Amniotic epithelial cell (primary cell): ENCODE measurements around the gene GLRA1.
"Not testable (repeated sequence)": the region's sequence is repeated elsewhere in the genome, so short reads cannot be mapped to it uniquely, and the experiment has no call there.

Experiments used
- DNase-seq: peaks from one replicate; pipeline ENCODE4 v3.0.0-alpha.2; 2010; ENCODE audit warnings: low read depth

The GLRA1 gene

DNA sequence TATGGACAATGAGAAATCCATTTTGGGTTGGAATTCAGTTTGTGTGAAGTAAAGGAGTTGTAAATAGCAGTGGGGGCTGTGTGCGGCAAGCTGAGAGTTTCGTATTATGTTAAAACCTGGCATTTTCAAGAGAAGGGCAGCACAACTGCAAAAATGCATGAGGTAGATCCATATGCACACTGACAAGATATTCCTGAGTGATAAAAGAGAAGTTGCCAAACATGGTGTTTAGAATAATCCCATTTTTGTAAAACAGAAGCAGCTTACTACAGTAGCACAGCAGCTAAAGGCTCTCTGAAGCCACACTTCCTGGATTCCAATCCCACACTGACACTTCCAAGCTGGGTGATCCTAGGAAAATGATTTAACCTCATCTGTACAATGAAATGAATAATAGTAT, 11.2 kb downstream of the GLRA1 start:
- DNase-seq = no peak

DNA sequence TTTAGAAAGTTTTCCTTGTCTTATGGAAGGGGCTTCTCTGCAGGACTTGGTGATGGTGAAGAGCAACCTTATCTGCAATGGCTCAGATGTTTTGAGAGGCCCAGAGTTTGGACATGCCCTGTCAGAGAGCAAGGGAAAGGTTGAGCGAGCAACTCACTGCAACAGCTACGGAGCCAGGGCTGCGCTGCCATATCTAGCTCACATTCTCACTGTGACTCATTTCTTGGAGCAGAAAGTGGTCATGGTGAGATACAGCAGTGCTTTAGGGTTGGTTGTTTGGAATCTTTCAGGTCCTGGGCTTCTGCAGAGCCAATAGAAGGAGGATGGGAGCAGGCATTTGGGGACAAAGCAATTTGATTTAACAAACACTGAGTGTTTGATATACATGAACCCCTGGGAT, 12.3 kb downstream of the GLRA1 start:
- DNase-seq = no peak

DNA sequence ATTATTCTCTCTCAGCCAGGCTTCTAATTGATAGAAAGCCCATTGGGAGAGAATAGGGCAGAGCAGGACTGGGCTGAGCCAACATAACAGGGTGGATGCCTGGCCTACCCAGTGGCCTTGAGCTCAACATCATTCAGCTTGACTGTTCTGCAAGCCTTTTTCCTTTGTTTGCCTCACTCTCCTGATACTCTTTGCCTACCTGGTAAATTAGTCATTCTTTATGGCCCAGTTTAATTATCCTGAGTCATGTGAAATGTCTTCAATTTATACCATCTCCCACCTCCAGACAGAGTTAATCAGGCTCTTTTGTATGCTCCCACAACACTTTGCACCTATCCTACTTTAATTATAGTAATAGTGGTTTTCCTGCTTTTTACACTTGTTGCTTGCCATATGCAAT, 13.6 kb downstream of the GLRA1 start:
- DNase-seq = no peak

DNA sequence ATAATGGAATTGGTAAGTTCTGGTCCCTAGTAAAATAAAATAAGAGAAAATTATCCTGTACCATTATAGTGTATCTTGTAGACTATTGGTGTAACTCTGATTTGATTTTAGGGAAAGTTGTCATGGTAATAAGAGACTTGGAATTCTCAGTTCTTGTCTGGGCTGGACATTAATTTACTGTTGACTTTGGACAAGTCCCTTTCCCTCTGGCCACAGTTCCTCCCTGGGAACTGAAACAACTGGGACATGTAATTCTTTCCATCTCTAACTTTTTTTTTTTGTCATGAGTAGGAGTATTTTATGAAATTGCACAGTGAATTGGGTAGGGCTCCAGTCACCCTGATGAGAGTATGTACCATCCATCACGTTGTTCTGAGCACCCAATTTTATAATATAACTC, 15.0 kb downstream of the GLRA1 start:
- no peak for DNase-seq

DNA sequence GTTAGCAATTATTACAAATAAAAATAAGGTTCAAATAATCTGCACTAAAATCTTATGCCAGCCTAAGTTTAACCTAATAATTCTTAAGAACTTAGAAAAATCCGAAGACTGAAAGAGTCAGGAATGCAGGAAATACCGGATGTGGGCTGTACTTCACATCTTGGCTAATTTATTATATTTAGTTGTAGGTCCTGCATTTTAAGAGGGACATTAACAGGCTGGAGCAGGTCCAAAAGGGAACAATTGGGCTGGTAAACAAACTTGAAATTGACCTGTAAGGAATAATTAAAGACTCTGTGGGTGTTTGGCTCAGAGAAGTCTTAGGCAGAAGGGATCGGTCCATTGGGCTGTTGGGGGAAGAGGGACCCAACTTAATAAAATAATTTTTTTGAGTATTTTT, 18.4 kb downstream of the GLRA1 start:
- no peak for DNase-seq

DNA sequence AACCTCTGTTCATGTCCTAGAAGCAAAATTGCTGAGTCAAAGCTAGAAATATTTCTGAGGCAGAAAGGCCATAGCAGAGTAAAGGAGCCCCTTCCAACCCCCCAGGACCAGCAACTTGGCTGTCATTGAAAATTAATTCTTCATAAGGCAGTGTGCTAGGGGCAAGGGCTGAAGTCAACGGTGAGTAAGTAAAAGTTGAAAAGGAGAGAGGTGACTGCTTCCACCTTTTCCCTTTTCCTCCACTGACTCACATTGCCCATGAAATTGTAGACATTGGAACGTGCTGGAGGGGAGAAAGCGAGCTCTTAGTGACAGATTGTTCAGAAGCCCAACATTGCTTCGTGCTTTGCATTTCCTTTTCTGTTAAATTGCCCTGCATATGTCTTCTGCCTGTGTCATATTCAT, 19.1 kb downstream of the GLRA1 start:
- DNase-seq = no peak

DNA sequence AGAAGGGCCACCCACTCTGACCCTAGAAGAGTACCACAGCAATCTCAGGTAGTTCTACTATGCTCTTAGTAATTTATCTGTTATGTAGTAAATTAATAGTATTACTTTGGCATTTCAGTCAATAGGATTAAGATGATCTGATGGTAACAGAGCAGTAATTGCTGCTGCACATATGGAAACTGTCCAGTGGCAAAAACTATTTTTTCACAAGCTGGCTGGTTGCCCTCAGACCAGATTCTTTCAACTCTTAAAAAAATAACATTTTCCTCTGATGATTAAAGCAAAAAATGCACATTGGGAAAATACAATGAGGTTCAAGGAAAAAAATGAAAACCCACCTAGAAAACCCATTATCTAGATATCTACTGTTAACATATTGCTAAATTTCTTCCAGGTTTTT, 19.7 kb downstream of the GLRA1 start:
- no peak for DNase-seq

DNA sequence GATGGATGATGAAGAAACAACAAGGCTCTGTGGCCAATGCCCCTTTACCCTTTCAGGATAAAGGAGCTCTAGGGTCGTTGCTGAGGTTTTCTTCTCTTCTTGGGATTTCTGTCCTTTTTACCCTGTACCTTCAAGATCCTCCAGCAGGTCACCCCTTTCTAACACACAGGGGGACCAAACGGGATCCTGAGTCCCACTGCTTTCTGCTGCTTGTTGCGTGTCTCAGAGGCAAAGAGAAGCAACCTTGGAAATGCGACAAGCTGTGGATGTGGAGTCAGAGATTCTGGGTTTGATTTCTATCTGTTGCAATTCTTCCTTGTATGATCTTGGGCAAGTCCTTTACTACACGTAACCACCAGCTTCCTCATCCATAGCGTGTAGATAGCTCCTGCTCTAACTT, 20.5 kb downstream of the GLRA1 start:
- no peak for DNase-seq

DNA sequence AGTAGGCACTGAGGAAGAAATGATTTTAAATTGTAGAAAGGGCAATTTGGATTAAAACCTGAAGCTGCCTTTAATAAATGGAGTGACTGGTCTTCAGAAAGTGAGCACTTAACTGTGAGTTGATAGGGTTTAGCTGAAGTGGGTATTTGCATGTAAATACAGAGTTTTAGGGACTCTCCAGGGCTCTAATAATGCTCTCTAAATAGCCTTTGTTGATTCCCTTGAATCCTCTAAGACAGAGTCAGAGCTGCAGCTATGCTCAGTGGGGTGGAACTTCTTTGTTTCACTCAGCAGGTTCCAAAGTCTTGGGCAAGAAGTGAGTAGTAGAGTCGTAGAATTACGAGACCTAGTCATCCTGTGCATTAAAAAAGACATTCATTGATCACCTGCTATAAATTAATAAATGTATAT, 21.4 kb downstream of the GLRA1 start:
- no peak for DNase-seq

DNA sequence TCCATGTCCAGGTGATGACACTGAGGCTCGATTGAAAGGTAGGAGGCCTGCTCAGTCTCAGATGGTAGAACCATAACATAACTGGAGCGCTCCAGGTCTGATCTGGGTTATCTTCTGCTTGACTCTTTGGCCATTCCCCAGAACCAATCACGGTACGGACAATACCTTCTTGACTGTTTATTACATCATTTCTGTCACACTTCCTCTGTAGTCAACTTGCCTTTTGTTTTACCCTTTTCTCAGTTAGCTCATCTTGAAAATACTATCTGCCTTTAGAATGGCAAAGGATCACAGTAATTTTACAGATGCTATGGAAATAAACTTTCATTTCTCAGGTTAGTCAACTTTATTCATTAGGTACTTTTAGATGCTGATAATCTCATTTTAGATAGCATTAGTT, 22.4 kb downstream of the GLRA1 start:
- no peak for DNase-seq

DNA sequence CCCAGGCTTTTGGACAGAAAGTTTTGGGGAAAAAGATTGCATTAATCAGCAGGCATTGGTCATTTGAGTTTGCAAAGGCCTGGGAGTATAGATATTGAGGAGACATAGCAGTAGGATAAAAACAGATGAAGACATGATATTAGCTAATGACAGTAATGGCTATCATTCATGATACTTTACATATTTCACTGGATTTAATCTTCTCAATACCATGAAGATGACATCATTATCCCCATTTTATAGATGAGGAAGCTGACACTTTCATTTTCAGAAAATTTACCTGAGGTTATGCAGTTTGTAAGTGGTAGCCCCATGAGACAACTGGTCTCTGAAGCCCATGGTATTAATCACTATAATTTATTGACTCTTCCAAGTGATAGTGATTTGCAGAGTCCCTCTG, 23.0 kb downstream of the GLRA1 start:
- DNase-seq = no peak

DNA sequence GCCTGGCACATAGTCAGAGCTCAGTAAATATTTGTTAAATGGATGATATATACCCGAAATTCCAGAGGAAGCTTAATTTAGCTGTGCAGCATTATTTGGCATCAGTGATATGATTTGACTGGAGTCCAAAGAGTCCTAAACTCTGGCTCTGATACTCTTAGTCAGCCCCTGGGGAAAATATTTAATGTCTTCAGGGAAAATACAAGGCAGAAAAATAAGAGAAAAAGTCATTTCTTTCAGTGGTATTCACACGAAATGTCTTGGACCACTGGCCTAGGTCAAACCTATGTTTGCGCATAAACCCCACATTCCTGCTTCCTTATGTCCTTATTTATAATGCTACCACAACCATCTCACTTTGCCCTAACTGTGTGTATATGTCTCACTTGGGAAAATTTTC, 23.8 kb downstream of the GLRA1 start:
- no peak for DNase-seq

DNA sequence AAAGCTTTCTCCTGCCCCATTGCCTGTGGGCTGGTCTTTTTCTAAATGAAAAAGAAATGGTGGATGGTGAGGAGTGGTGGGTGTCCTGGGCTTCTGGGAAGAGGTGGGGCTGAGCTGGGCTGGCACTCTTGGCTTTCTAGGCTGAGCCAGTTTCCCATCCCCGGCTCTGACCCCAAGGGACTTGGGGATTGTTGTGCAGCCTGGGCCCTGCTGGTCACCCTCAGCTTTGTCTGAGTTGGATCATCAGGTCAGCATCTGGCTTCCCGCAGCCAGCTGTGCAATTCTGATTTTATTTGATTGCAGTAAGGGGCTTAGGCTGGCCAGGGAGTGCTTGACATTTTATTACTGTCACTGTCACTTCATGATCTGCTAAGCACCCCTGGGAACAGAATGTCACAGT, 25.3 kb downstream of the GLRA1 start:
- DNase-seq = no peak

DNA sequence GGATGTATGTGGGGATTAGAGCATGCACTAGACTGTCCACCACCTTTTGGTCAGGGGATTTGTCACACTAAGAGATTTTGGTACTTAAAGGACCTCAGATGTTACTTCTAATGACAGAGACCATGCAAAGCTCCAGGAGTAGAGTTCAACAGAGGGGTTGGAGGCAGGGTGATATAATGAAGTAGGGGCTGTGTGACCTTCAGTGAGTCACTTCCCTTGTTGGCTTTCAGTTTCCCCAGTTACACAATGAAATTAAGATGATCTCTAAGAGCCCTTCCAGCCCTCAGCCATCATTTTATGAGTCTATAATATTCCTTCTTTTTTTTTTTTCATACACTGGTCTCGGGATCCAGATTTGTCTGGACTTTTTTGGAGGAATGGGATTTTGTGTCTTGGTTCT, 26.8 kb downstream of the GLRA1 start:
- DNase-seq = no peak

DNA sequence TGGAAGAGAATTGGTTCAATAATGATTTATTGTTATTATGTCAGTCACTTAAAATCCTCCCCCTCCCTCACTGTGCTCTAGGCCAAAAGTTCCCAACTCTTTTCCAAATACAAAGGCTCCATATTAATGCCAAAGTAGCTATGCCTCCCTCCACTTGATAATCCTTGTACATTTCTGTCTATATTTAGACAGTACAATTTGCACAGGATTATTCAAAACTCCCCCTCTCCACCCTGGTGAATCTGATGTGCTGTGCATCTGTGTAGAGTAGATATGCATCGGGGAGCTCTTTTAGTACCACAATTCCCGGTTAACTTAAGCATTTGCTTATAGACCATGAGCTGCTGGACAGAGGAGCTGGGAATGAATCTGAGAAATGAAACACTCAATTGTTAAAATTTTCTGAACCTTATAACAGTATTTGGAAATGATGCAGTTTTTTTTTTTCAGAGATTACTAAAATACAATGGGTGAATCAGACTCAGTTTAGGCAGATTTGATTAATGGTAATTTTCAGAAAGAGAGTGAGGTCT, 27.6 kb downstream of the GLRA1 start:
- DNase-seq = no peak

DNA sequence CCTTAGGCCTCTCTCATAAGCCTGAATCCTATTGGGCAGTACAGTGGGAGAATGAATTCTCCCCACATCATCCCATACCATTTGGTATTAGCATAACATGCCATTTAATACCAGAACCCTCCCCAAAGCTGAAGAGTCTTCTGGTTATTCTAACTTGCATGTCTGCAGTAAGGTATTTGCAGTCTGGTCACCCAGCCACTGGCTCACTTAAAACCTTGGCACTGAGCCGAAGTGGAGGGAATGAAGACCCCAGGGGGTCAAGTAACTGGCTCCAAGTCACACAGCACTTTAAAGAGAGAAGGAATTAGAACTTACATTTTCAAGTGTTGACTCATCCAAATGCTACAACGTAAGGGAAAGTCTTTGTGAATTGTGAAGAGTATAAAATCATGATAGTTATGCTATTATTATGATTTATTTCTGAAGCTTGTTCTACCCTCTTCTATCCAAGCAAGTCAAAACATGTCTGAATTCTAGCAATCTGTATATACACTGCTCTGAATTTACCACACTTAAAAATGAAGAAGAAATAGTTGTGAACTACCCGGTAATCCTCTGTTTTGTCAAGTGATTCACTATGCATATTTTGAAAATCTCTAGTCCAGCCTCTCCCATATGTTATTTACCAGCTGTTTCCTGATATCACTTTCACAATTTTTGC, 28.5 kb downstream of the GLRA1 start:
- peak; percentile 47 for DNase-seq

DNA sequence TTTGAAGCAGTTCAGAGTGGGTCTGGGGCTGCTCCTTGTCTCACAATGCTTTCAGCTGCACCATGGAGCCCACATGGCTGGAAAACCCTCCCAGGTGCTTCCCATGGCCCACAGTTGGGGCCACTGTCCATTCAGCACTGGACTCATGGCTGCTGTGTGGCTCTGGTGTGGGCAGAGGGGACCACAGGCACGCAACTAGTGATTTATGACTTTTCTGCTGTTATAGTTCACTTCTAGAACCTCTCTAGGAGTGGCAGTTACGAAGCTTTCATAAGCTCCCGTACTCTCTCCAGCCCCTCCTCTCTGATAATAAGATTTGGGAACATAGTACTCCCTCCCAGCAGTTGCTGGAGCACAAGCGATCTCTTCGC, 29.0 kb downstream of the GLRA1 start:
- DNase-seq = peak; percentile 19

DNA sequence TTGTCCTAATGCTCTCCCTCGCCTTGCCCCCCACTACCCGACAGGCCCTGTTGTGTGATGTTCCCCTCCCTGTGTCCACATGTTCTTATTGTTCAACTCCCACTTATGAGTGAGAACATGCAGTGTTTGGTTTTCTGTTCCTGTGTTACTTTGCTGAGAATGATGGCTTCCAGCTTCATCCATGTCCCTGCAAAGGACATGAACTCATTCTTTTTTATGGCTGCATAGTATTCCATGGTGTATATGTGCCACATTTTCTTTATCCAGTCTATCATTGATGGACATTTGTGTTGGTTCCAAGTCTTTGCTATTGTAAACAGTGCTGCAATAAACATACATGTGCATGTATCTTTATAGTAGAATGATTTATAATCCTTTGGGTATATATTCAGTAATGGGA, 31.2 kb downstream of the GLRA1 start:
- DNase-seq = not testable (repeated sequence)

DNA sequence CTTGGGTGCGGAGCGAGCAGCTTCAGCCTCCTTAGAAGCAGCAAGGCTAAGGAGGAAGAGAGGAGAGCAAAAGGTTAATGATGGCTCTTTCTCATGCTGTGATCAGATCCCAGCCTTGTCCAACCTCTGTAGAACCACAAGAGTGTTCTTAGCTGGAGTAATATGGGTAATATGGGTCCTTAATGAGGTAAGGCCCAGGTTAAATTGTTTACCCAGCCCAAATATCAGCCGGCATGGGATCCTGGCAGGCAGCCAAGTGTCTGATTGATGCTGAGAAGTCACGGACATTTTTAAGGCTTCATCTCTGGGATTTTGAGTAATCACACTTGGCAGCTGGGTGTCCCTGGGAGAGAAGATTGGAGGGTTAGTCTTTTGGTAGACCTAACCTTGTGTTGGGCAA, 32.3 kb downstream of the GLRA1 start:
- DNase-seq = no peak

DNA sequence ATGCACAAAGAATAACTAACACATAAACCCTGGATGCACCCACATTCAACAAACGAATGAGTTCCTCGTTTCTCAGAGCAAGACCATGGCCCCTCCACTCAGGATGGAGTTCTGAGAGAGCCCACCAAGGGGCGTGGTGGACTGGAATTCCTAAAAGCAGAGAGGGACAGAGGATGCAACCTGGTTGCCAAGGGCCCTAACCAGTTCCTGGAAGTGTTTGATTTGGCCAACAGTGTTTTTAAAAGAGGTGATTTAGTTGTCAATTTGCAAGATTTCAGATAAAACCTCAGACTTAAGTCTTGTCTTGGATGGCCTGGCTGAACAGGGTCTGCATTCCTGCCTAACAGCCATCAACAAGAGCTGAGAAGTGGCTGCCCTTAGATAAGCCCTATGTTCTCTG, 34.4 kb downstream of the GLRA1 start:
- DNase-seq = no peak

DNA sequence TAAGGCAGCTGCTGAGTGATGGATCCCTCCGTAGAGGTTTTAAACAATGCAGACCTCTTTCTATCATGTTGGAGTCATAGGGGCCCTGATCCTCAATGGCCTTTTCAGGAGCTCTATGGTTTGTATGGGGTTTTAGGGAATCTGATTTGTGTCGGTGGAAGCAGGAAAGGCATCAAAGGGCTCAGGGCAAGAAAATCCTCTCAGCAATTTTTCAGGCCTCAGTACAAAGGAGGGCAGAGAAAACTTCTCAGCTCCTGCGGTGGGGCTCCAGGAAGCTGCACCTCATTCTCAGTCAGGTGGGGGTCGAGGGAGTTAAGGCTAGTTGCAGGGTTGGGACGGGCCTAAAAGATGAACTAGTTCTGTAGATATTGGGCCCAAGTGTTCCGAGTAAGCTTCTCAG, 35.0 kb downstream of the GLRA1 start:
- no peak for DNase-seq

DNA sequence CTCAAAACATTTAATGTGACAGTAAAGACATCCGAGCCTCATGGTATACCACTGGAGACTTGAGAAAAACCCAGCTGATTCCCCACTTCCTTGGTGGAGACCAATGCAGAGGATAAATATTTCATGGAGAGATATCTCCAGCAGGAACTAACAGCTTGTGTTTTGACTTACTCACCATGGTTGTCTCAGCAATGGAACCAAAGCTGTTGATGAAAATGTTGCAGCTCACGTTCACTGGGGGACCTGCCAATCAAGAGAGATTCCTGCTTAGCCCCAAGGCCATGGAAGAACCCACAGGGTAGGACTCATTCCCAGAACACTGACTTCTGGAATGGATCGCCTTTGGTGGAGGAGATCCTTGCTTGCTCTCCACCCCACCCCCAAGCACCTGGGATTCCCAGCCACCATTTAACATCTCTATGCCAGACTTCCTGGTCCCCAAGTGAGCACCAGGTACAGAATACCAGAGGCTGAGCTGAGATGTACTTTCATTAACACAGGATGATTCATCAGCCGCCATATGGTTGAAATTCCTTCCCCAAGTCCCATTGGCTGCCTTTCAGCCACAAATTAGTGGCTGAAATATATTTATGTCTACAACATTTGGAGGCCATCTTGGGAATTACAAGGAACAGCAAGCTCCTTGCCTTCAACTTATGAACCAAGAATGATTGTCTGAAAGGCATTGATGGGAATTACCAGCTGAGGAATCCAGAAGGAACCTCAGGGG, 37.9 kb downstream of the GLRA1 start:
- no peak for DNase-seq

DNA sequence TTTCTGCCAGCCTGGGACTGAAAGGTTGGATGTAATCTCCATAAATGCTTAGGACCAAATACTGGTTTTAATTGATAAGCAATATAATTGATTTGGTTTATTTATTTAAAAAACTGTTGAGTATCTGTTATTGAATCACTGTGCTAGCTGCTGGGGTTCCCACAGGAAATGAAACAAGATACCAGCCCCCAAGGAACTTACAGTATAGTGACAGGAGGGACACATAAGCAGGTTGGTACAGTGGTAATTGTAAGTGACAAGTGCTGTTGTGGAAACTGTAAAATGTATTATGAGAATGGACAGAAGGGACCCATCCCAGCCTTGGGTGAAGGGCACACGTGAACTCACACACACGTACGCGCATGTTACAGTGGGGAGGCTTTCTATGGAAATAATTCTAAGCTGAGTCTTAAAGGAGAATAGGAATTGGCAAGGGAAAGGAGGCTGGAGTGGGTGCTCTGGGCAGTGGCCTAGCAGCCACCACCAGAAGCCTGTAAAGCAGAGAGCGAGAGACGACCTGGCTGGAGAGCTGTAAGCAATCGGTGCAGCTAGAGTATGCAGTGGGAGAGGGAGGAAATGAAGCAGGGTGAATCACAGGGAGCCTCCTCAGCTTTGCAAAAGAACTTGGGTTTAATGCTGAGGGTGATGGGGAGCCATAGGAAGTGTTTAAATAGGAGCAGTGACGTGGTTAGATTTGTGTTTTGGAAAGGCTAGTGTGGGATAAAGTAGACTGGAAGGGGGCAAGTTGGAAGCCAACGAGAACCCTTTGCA, 39.3 kb downstream of the GLRA1 start:
- DNase-seq = no peak
